Thymus (tissue), 14 donors: Measurements from ENCODE around the gene GDPD1. TPM values are rescaled to one million over a fixed set of nuclear protein-coding genes. Genes with fewer than 3 reads are reported as not detected.
"Not testable (repeated sequence)": the region's sequence is repeated elsewhere in the genome, so short reads cannot be mapped to it uniquely, and the experiment has no call there.

Experiments used
- DNase-seq, 9 donors: peaks; one replicate each; pipeline ENCODE4 v3.0.0-alpha.2; 2013; ENCODE audit warnings: low spot score in 9 of 9, low read depth in 6 of 9, missing footprints in 1 of 9
- H3K27ac ChIP-seq, 2 donors: one replicate each; pipeline ENCODE4 v1.5.1; 2013; ENCODE audit warnings: control low read depth in 1 of 2, low read depth in 1 of 2, low read length in 1 of 2, mild to moderate bottlenecking in 1 of 2, moderate library complexity in 1 of 2
- H3K27me3 ChIP-seq, 2 donors: one replicate each; pipeline ENCODE4 v1.5.1; 2013; ENCODE audit warnings: low read length in 1 of 2; ENCODE audit not compliant: control insufficient read depth in 2 of 2, insufficient read depth in 1 of 2
- H3K36me3 ChIP-seq, 2 donors: one replicate each; pipeline ENCODE4 v1.5.1; 2013; ENCODE audit warnings: low read length in 1 of 2, mild to moderate bottlenecking in 1 of 2, moderate library complexity in 1 of 2; ENCODE audit not compliant: control insufficient read depth in 2 of 2, insufficient read depth in 2 of 2
- H3K4me1 ChIP-seq, 2 donors: one replicate each; pipeline ENCODE4 v1.5.1; 2013; ENCODE audit warnings: low read length in 2 of 2; ENCODE audit not compliant: control insufficient read depth in 2 of 2, insufficient read depth in 2 of 2
- H3K4me3 ChIP-seq, 2 donors: one replicate each; pipeline ENCODE4 v1.5.1; 2013; ENCODE audit warnings: low read length in 2 of 2, control low read depth in 1 of 2, mild to moderate bottlenecking in 1 of 2
- H3K9me3 ChIP-seq, 2 donors: one replicate each; pipeline ENCODE4 v1.5.1; 2013; ENCODE audit warnings: low read length in 1 of 2, mild to moderate bottlenecking in 1 of 2; ENCODE audit not compliant: control insufficient read depth in 2 of 2, insufficient read depth in 1 of 2
- WGBS: extraction: QIAGEN DNeasy Blood & Tissue Kit; methylation state at CpG from one replicate; pipeline ENCODE4 v1.1.7; 2013; 5-methylcytosine and 5-hydroxymethylcytosine counted together
- long read RNA-seq, 10 donors: transcript quantifications; one replicate each; lab custom pipeline, GENCODE V29; 2026
- polyA plus RNA-seq: library from polyadenylated mRNA; stranded (reverse); fragments of 200-250 nt; gene quantifications from one replicate; pipeline ENCODE4 v1.2.3, GENCODE V29; 2013
- total RNA-seq: library from RNA; stranded (reverse); fragments of 120-200 nt; gene quantifications from one replicate; pipeline ENCODE4 v1.2.4, GENCODE V29; 2013
- donor health status: healthy.

Gene GDPD1
- total RNA-seq (4.5 TPM), polyA plus RNA-seq (2.5 TPM)
- long read RNA-seq, donor 1: 0 reads
- long read RNA-seq, donor 2: 0 reads
- long read RNA-seq, donor 3, partial matches to known transcripts: 0 of 1 reads
- long read RNA-seq, donor 3, other reads (novel, unspliced or antisense): 0 of 1 reads
- long read RNA-seq, donor 4: 0 reads
- long read RNA-seq, donor 5, partial matches to known transcripts: 0 of 2 reads
- long read RNA-seq, donor 5, other reads (novel, unspliced or antisense): 0 of 2 reads
- long read RNA-seq, donor 6, partial matches to known transcripts: 0 of 1 reads
- long read RNA-seq, donor 6, other reads (novel, unspliced or antisense): 0 of 1 reads
- long read RNA-seq, donor 7, partial matches to known transcripts: 0 of 1 reads
- long read RNA-seq, donor 7, other reads (novel, unspliced or antisense): 0 of 1 reads
- long read RNA-seq, donor 8: 0 reads
- long read RNA-seq, donor 9: 0 reads
- long read RNA-seq, donor 10: 0 reads

DNA sequence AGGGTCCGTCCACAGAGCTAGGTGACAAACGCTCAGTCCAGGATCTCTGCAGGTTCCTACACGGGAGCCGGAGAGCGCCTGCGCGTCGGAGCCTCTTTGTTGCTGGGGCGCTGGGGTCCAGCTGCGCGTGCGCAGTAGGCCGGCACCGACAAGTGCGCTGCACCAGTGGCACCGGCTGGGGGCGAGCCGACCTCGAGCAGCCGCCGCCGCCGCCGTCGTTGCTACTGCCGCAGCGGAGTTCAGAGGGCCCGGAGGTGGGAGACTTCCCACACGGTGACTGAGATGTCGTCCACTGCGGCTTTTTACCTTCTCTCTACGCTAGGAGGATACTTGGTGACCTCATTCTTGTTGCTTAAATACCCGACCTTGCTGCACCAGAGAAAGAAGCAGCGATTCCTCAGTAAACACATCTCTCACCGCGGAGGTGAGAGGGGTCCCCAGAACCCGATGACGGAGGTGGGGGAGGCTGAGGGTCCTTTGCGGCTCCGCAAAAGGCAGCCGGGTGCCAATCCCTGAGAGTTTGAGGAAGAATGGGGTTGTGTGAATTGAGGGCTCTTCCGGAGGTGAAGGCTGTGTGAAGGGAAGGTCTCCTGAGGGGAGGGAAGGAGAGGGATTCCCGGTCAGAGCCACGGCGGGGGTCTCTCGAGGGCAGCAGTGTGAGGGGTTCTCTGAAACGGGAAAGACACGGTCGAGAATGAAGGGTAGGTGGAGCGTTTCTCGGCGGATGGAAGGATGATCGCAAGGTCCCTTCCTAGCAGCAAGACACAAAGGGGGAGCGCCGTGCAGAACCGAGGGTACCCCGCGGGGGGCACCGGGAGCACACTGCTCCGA, at the start of gene GDPD1:
Gene GDPD1, plus strand, starts transcription at position 184 of the 831 bp plus-strand sequence. Its CDS starts 99 bp downstream, at position 283.
- peaks cover 0 to 5% of the 10 kb centered on the region in 2 donors for H3K4me1 ChIP-seq
- H3K9me3 ChIP-seq: no peaks in the 10 kb centered on the region
- peaks cover 0 to under 1% of the 10 kb centered on the region in 2 donors for H3K36me3 ChIP-seq
- no peaks in the 10 kb centered on the region for H3K27me3 ChIP-seq
- WGBS: under 1% methylated on average over 60 of the region's 60 CpGs
- peak within 1 kb of the TSS; percentile 91 to 95 for H3K4me3 ChIP-seq
- peak within 1 kb of the TSS; percentile 95 to 96 for H3K27ac ChIP-seq
- peak; percentile 84 to 98 (median 96) for DNase-seq

DNA sequence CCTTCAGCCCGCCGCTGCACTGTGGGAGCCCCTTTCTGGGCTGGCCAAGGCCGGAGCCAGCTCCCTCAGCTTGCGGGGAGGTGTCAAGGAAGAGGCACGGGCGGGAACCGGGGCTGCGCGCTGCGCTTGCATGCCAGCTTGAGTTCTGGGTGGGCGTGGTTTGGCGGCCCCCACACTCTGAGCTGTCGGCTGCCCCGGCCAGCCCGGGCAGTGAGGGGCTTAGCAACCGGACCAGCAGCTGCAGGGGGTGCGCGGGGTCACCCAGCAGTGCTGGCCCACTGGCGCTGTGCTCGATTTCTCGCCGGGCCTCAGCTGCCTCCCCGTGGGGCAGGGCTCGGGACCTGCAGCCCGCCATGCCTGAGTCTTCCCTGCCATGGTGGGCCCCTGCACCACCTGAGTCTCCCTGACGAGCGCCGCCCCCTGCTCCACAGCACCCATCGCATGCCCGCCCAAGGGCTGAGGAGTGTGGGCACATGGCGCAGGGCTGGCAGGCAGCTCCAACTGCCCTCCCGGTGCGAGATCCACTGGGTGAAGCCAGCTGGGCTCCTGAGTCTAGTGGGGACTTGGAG, 47.8 kb upstream of the GDPD1 start:
- no peaks in the 10 kb centered on the region for H3K27me3 ChIP-seq
- no peak for DNase-seq
- no peaks in the 10 kb centered on the region for H3K4me1 ChIP-seq
- H3K27ac ChIP-seq: no peak overlapping the region
- 99% methylated on average over 33 of the region's 33 CpGs for WGBS
- peaks cover 23 to 52% of the 10 kb centered on the region in 2 donors for H3K36me3 ChIP-seq
- H3K4me3 ChIP-seq: no peak overlapping the region
- peaks cover 0 to 5% of the 10 kb centered on the region in 2 donors for H3K9me3 ChIP-seq

DNA sequence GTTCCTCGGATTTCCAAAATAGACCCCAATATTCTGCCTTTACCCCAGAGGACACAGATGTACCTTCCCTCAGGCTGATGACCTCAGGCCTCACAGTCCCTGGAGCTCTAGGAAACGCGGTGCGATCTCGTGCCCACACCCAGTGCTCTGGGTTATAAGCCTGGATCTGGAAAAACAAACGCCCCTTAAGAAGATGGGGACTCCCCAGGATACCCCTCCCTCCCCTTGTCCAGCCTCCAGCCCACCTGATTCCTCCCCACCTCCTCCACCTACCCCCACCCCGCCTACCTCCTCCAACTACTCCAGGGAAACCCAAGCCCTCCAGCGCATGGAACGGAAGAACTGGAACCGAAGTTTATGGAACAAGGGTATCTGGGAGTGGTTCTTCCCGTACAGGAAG, 45.6 kb upstream of the GDPD1 start:
- Histone ChIP-seq H3K27ac (no peak overlapping the region), H3K27me3 (no peaks in the 10 kb centered on the region), H3K9me3 (peaks cover 0 to 5% of the 10 kb centered on the region in 2 donors), H3K4me1 (no peaks in the 10 kb centered on the region), H3K36me3 (peaks cover 31 to 53% of the 10 kb centered on the region in 2 donors), H3K4me3 (no peak overlapping the region)
- DNase-seq: no peak
- WGBS: over 99% methylated on average over 11 of the region's 11 CpGs

DNA sequence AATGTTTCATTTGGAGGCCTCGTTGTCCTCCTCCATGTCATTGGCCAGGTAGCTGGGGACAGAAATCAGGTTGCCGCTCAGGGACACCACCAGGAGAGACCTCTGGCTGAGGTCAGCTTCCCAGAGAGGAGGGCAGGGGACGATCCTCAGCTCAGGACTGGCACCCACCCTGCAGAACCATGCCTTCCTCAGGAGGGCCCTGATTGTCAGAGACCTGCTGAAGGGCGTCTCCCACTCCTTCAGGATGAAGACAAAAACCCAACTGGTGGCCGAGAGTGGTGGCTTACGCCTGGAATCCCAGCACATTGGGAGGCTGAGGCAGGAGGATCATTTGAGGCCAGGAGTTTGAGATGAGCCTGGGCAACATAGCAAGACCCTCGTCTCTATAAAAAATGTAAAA, 45.2 kb upstream of the GDPD1 start:
- H3K27ac ChIP-seq: no peak overlapping the region
- no peak overlapping the region for H3K4me3 ChIP-seq
- no peaks in the 10 kb centered on the region for H3K27me3 ChIP-seq
- 91% methylated on average over 7 of the region's 7 CpGs for WGBS
- peaks cover 29 to 49% of the 10 kb centered on the region in 2 donors for H3K36me3 ChIP-seq
- DNase-seq: no peak
- no peaks in the 10 kb centered on the region for H3K4me1 ChIP-seq
- H3K9me3 ChIP-seq: peaks cover 0 to 5% of the 10 kb centered on the region in 2 donors

DNA sequence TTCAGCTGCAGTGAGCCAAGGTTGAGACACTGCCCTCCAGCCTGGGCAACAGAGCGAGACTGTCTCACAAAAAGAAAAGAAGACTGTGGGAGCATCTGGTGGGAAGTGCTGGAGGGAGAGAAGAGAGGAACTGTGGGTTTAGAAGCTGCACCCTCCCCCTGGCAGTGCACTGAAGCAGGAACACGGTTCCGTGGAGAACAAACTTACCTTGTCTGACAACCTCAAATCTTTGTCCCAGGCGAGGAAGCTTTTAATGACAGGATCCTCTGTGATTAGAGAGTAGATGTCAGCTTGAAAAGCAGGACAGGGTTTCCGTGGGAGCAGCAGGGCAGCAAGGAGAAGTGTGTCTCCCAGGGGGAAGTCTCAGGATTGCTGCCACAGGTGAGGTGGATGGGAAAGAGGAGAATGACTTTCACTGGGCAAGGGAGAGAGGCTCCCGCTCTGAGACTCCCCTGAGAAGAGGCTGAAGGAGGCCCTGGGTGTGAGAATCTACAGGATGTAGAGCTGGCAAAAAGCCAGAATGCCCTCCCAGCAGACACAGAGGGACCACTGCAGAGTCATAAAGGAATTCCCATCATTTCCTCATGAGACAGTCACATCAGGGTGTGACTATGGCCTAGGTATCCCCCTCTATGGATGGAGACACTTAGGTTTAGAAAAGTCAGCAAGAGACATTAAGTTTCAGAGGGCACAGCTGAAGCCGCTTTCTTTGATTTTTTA, 41.9 kb upstream of the GDPD1 start:
- WGBS: 92% methylated on average over 7 of the region's 7 CpGs
- Histone ChIP-seq H3K27me3 (no peaks in the 10 kb centered on the region), H3K4me3 (no peak overlapping the region), H3K27ac (no peak overlapping the region), H3K36me3 (peaks cover 21 to 23% of the 10 kb centered on the region in 2 donors), H3K4me1 (no peaks in the 10 kb centered on the region), H3K9me3 (no peaks in the 10 kb centered on the region)
- DNase-seq: no peak

DNA sequence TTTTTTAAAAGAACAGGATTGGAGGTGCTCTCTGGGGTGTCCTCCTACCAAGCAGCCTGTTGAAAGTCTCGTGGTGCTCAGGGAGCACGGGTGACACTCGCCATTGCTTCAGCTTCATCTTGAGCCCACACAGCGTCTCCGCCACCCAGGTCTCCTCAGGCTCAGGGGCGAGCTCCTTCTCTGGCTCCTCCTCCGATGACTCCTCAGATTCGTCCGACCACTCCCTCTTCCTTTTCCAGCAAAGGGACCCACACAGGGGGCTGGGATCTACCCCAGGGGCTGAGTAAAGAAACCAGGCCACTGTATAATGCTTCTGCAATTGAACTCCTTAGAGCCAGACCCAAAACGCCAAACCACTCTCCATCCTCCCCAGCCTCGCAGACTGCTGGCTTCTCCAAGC, 40.7 kb upstream of the GDPD1 start:
- peaks cover 10 to 27% of the 10 kb centered on the region in 2 donors for H3K36me3 ChIP-seq
- not testable (repeated sequence) for DNase-seq, H3K4me3 ChIP-seq, H3K27me3 ChIP-seq, H3K9me3 ChIP-seq, H3K4me1 ChIP-seq, H3K27ac ChIP-seq
- 97% methylated on average over 11 of the region's 11 CpGs for WGBS

DNA sequence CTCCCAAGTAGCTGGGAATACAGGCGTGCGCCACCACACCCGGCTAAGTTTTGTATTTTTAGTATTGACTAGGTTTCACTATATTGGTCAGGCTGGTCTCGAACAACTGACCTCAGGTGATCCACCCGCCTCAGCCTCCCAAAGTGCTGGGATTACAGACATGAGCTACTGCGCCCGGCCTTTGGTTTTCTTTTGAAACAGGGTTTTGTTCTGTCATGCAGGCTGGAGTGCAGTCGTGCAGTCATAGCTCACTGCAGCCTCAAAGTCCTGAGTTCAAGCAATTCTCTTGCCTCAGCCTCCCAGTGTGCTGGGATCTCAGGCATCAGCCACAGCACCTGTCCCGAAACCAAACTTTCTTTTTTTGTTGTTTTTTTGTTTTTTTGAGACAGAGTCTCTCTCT, 39.7 kb upstream of the GDPD1 start:
- WGBS: 99% methylated on average over 9 of the region's 9 CpGs
- H3K9me3 ChIP-seq: no peaks in the 10 kb centered on the region
- H3K4me1 ChIP-seq: no peaks in the 10 kb centered on the region
- H3K27ac ChIP-seq: no peak overlapping the region
- peaks cover 16 to 30% of the 10 kb centered on the region in 2 donors for H3K36me3 ChIP-seq
- H3K27me3 ChIP-seq: no peaks in the 10 kb centered on the region
- no peak overlapping the region for H3K4me3 ChIP-seq
- DNase-seq: no peak

DNA sequence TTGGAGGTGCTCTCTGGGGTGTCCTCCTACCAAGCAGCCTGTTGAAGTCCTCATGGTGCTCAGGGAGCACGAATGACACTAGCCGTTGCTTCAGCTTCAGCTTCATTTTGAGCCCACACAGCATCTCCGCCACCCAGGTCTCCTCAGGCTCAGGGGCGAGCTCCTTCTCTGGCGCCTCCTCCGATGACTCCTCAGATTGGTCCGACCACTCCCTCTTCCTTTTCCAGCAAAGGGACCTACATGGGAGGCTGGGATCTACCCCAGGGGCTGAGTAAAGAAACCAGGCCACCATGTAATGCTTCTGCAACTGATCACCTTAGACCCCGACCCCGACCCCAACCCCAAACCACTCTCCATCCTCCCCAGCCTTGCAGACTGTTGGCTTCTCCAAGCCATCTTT, 38.8 kb upstream of the GDPD1 start:
- over 99% methylated on average over 9 of the region's 9 CpGs for WGBS
- Histone ChIP-seq H3K9me3 (no peaks in the 10 kb centered on the region), H3K4me3 (no peak overlapping the region), H3K36me3 (peaks cover 20 to 34% of the 10 kb centered on the region in 2 donors), H3K4me1 (no peaks in the 10 kb centered on the region), H3K27me3 (no peaks in the 10 kb centered on the region), H3K27ac (no peak overlapping the region)
- DNase-seq: no peak
